ENCODE data around the gene CDC73. TPM values are rescaled to one million over a fixed set of nuclear protein-coding genes. Genes with fewer than 3 reads are reported as not detected.
A peak's percentile ranks its signal among the peaks of the same experiment; 100 is the strongest.

The CDC73 gene
- total and polyA plus RNA-seq, 2 of the 13 experiments (the other 11 are each of a cell fraction or from before 2014, with no cell fraction given), result 20.2 to 26.3 TPM

- peak; percentile 79 for TF ChIP-seq RXRB (CRISPR knock-in tag; IDR thresholded peaks at IDR 0.05; ENCODE audit: borderline replicate concordance)
- peak; percentile 57; the same call in 1 of the 2 replicates for TF ChIP-seq TBX3 (IDR thresholded peaks at IDR 0.05; ENCODE audit: borderline replicate concordance)
- peak; percentile 99 for TF ChIP-seq REPIN1 (CRISPR knock-in tag; IDR thresholded peaks at IDR 0.05; ENCODE audit: borderline replicate concordance, low read depth)
- TF ChIP-seq KLF11 (CRISPR knock-in tag; IDR thresholded peaks at IDR 0.05), result peak; percentile 79; the same call in 1 of the 2 replicates
- no peak for TF ChIP-seq ZNF569 (CRISPR knock-in tag; IDR thresholded peaks at IDR 0.05; ENCODE audit: borderline replicate concordance)
- TF ChIP-seq MAX (IDR thresholded peaks at IDR 0.05), result peak; percentile 82
- TF ChIP-seq PAXIP1 (CRISPR knock-in tag; conservative IDR thresholded peaks at IDR 0.05), result peak; percentile 63
- peak; percentile 77; the same call in 1 of the 2 replicates for TF ChIP-seq ZBTB43 (CRISPR knock-in tag; conservative IDR thresholded peaks at IDR 0.05)
- TF ChIP-seq ZNF776 (CRISPR knock-in tag; IDR thresholded peaks at IDR 0.05), result peak; percentile 87
- TF ChIP-seq ZNF329 (CRISPR knock-in tag; IDR thresholded peaks at IDR 0.05; ENCODE audit: low read depth), result peak; percentile 91
- peak; percentile 76; the same call in 1 of the 2 replicates for TF ChIP-seq NR2C2 (CRISPR knock-in tag; IDR thresholded peaks at IDR 0.05; ENCODE audit: borderline replicate concordance)
- peak; percentile 90 for TF ChIP-seq SPEN (CRISPR knock-in tag; IDR thresholded peaks at IDR 0.05; ENCODE audit: low read depth)
- peak; percentile 88; the same call in 1 of the 2 replicates for TF ChIP-seq KLF12 (CRISPR knock-in tag; IDR thresholded peaks at IDR 0.05; ENCODE audit: borderline replicate concordance)
- no peak for TF ChIP-seq CENPT (CRISPR knock-in tag; IDR thresholded peaks at IDR 0.05; ENCODE audit: low read depth)
- TF ChIP-seq CAMTA2 (CRISPR knock-in tag; IDR thresholded peaks at IDR 0.05; ENCODE audit: borderline replicate concordance), result peak; percentile 85
- peak; percentile 99 for TF ChIP-seq KMT2B (CRISPR knock-in tag; IDR thresholded peaks at IDR 0.05)
- peak; percentile 70; the same call in 1 of the 2 replicates for TF ChIP-seq ZNF839 (CRISPR knock-in tag; IDR thresholded peaks at IDR 0.05; ENCODE audit: borderline replicate concordance)
- no peak; the same call in 1 of the 2 replicates for TF ChIP-seq GTF2F1 (IDR thresholded peaks at IDR 0.05; ENCODE audit: low read length)
These were observed at the start of gene CDC73 (continued) for GRCh38 chr1:193121616-193122593.

Measured in HepG2 (cell line).